ENCODE measurements around the gene SPDYE5.

SPDYE5 gene

GRCh38 chr7:75537731-75538130 lies 45.6 kb downstream of the SPDYE5 start:
- no peak for DNase-seq

GRCh38 chr7:75546237-75547015 lies 54.3 kb downstream of the SPDYE5 start:
- DNase-seq, result no peak

Data from NCI-H187 treated with DMSO at 0.1 percent for 48 hours (cell line).